Neural cell (in vitro differentiated cells): ENCODE results near the gene FBN1. TPM values are rescaled to one million over a fixed set of nuclear protein-coding genes. Genes with fewer than 3 reads are reported as not detected.

Experiments used
- H2AFZ ChIP-seq: fragments of 200-600, 300-800 bp; sonication (generic), shearing (Covaris generic); 2 replicates; pipeline ENCODE4 v1.6.0; 2014; ENCODE audit warnings: low read depth, mild to moderate bottlenecking, antibody characterized with exemption, low read length, moderate library complexity
- H3F3A ChIP-seq: fragments of 200-600 bp; shearing (Covaris generic); 2 replicates; pipeline ENCODE4 v1.6.1; 2016; ENCODE audit warnings: mild to moderate bottlenecking, moderate library complexity, mixed read lengths, antibody characterized with exemption, low read length; ENCODE audit not compliant: insufficient read depth, poor library complexity, severe bottlenecking
- H3K27ac ChIP-seq: fragments of 200-600, 300-800 bp; sonication (generic), shearing (Covaris generic); 2 replicates; pipeline ENCODE4 v1.5.1; 2014; ENCODE audit warnings: mild to moderate bottlenecking, low read length, moderate library complexity
- H3K27me3 ChIP-seq: fragments of 300-800, 200-600 bp; sonication (generic), shearing (Covaris generic); 2 replicates; pipeline ENCODE4 v1.6.0; 2014; ENCODE audit warnings: mild to moderate bottlenecking, low read depth, low read length, moderate library complexity; ENCODE audit not compliant: insufficient read depth
- H3K36me3 ChIP-seq: fragments of 300-800, 200-600 bp; sonication (generic), shearing (Covaris generic); 2 replicates; pipeline ENCODE4 v1.5.1; 2014; ENCODE audit warnings: mild to moderate bottlenecking, antibody characterized with exemption, low read length, moderate library complexity; ENCODE audit not compliant: insufficient read depth
- H3K4me2 ChIP-seq: fragments of 300-800, 200-600 bp; sonication (generic), shearing (Covaris generic); 2 replicates; pipeline ENCODE4 v1.6.0; 2014; ENCODE audit warnings: mild to moderate bottlenecking, low read length
- H3K4me3 ChIP-seq: fragments of 300-800, 200-600 bp; sonication (generic), shearing (Covaris generic); 2 replicates; pipeline ENCODE4 v1.5.1; 2014; ENCODE audit warnings: mild to moderate bottlenecking, low read length, moderate library complexity
- H3K79me2 ChIP-seq: fragments of 200-600 bp; shearing (Covaris generic); replicated peaks from 2 replicates; pipeline ENCODE4 v1.6.0; 2014; ENCODE audit warnings: mild to moderate bottlenecking, low read length, moderate library complexity; ENCODE audit not compliant: insufficient read depth
- H3K9ac ChIP-seq: fragments of 300-800, 200-600 bp; sonication (generic), shearing (Covaris generic); 2 replicates; pipeline ENCODE4 v1.6.1; 2016; ENCODE audit warnings: mild to moderate bottlenecking, low read length, mixed read lengths
- H3K9me2 ChIP-seq: fragments of 200-600 bp; shearing (Covaris generic); 2 replicates; pipeline ENCODE4 v1.6.1; 2016; ENCODE audit warnings: mild to moderate bottlenecking, low read length, mixed read lengths; ENCODE audit not compliant: insufficient read depth
- H3K9me3 ChIP-seq: fragments of 200-600, 300-800 bp; sonication (generic), shearing (Covaris generic); 2 replicates; pipeline ENCODE4 v1.6.1; 2016; ENCODE audit warnings: mild to moderate bottlenecking, mixed run types, low read length, moderate library complexity, mixed read lengths
- H4K20me1 ChIP-seq: fragments of 200-600 bp; shearing (Covaris generic); 2 replicates; pipeline ENCODE4 v1.6.1; 2016; ENCODE audit warnings: mild to moderate bottlenecking, mixed run types; ENCODE audit not compliant: insufficient read depth
- CTCF ChIP-seq: fragments of 450-650 bp; IDR thresholded peaks from 2 replicates; pipeline ENCODE4 v1.5.1; 2014; ENCODE audit warnings: antibody characterized with exemption, mild to moderate bottlenecking, moderate library complexity; ENCODE audit not compliant: poor library complexity, severe bottlenecking
- EP300 ChIP-seq: fragments of 450-650 bp; conservative IDR thresholded peaks from 2 replicates; pipeline ENCODE4 v1.6.1; 2014; ENCODE audit warnings: antibody characterized with exemption, mild to moderate bottlenecking, moderate library complexity; ENCODE audit not compliant: poor library complexity, severe bottlenecking
- EZH2 ChIP-seq: fragments of 200-600, 300-800 bp; shearing (Covaris generic), sonication (generic); IDR thresholded peaks from 2 replicates; pipeline ENCODE4 v1.6.1; 2014; ENCODE audit warnings: antibody characterized with exemption, low read length, borderline replicate concordance, mild to moderate bottlenecking; ENCODE audit not compliant: insufficient read depth, poor library complexity, severe bottlenecking
- MXI1 ChIP-seq: fragments of 450-650 bp; conservative IDR thresholded peaks from 2 replicates; pipeline ENCODE4 v1.6.1; 2014; ENCODE audit warnings: antibody characterized with exemption, mild to moderate bottlenecking; ENCODE audit not compliant: poor library complexity, severe bottlenecking
- POLR2AphosphoS5 ChIP-seq: IDR thresholded peaks from 2 replicates; pipeline ENCODE4 v1.6.1; 2012
- RAD21 ChIP-seq: fragments of 450-650 bp; conservative IDR thresholded peaks from 2 replicates; pipeline ENCODE4 v1.6.1; 2014; ENCODE audit warnings: antibody characterized with exemption, mild to moderate bottlenecking, moderate library complexity
- REST ChIP-seq: IDR thresholded peaks from 2 replicates; pipeline ENCODE4 v1.6.1; 2012; ENCODE audit warnings: borderline replicate concordance
- SMC3 ChIP-seq: fragments of 450-650 bp; conservative IDR thresholded peaks from 2 replicates; pipeline ENCODE4 v1.6.1; 2014; ENCODE audit warnings: antibody characterized with exemption, mild to moderate bottlenecking, moderate library complexity; ENCODE audit not compliant: poor library complexity
- TAF1 ChIP-seq: IDR thresholded peaks from 2 replicates; pipeline ENCODE4 v1.6.1; 2012; ENCODE audit warnings: low read depth
- polyA plus RNA-seq: library from polyadenylated mRNA; depleted of rRNA; stranded (reverse); fragments of >200 nt; gene quantifications from 2 replicates; pipeline ENCODE4 v1.2.3, GENCODE V29; 2014

The FBN1 gene
- polyA plus RNA-seq, 1 donor from 2014 or later, result 22.0 TPM

- Histone ChIP-seq H3F3A (no peaks in the 10 kb centered on the region), H2AFZ (no peak overlapping the region), H3K4me2 (no peak overlapping the region), H4K20me1 (no peaks in the 10 kb centered on the region), H3K36me3 (peaks cover 9% of the 10 kb centered on the region), H3K9me2 (no peaks in the 10 kb centered on the region), H3K79me2 (no peaks in the 10 kb centered on the region), H3K27me3 (no peaks in the 10 kb centered on the region), H3K4me3 (no peak overlapping the region), H3K9ac (no peak overlapping the region), H3K27ac (no peak overlapping the region), H3K9me3 (no peaks in the 10 kb centered on the region)
- no peak for TF ChIP-seq SMC3
- no peak for TF ChIP-seq POLR2AphosphoS5
- no peak for TF ChIP-seq TAF1
- no peak for TF ChIP-seq MXI1
- no peak for TF ChIP-seq CTCF
- TF ChIP-seq EP300, result no peak
- TF ChIP-seq EZH2, result no peak
- TF ChIP-seq RAD21, result no peak
- TF ChIP-seq REST, result no peak
Measured at GRCh38 chr15:48437178-48437577, 208.3 kb downstream of the FBN1 start.

GRCh38 chr15:48435321-48435720 lies 210.2 kb downstream of the FBN1 start:
- Histone ChIP-seq H3K9me2 (no peaks in the 10 kb centered on the region), H3K27me3 (no peaks in the 10 kb centered on the region), H3K27ac (no peak overlapping the region), H4K20me1 (no peaks in the 10 kb centered on the region), H3K9me3 (no peaks in the 10 kb centered on the region), H3K4me2 (no peak overlapping the region), H3F3A (no peaks in the 10 kb centered on the region), H3K9ac (no peak overlapping the region), H2AFZ (no peak overlapping the region), H3K79me2 (no peaks in the 10 kb centered on the region), H3K4me3 (no peak overlapping the region), H3K36me3 (peaks cover 10% of the 10 kb centered on the region)
- no peak for TF ChIP-seq REST
- TF ChIP-seq TAF1, result no peak
- TF ChIP-seq MXI1, result no peak
- TF ChIP-seq RAD21, result no peak
- no peak for TF ChIP-seq CTCF
- TF ChIP-seq POLR2AphosphoS5, result no peak
- no peak for TF ChIP-seq SMC3
- no peak for TF ChIP-seq EP300
- no peak for TF ChIP-seq EZH2
